WTC11 (cell line): ENCODE measurements around the gene TBC1D24. TPM values are rescaled to one million over a fixed set of nuclear protein-coding genes. Genes with fewer than 3 reads are reported as not detected.

Source experiments
- ATAC-seq: fragments of 200-7000 bp; cut with Tn5 transposase; 2 replicates; pipeline ENCODE4 v1.10.0; 2021; ENCODE audit warnings: mild to moderate bottlenecking, moderate library complexity
- CTCF ChIA-PET: fragments of 300-600 bp; sonication (Branson Sonifier 250); formaldehyde crosslinking; loops from one replicate; lab custom pipeline; 2021; ENCODE audit warnings: antibody characterized with exemption; lab: Charles Lee
- POLR2A ChIA-PET: fragments of 350-600 bp; sonication (Branson Sonifier 250); formaldehyde crosslinking; loops from one replicate; lab custom pipeline; 2021; ENCODE audit warnings: antibody characterized with exemption; lab: Charles Lee
- DNase-seq: peaks from one replicate; pipeline ENCODE4 v3.0.0; 2021; ENCODE audit warnings: low spot score
- H3K27ac Mint-ChIP-seq: 2 replicates; pipeline ENCODE4 v1.8.0; 2021; ENCODE audit warnings: mixed read lengths
- H3K27me3 Mint-ChIP-seq: 2 replicates; pipeline ENCODE4 v1.8.0; 2021; ENCODE audit warnings: low read depth, mild to moderate bottlenecking, moderate library complexity, mixed read lengths
- H3K36me3 Mint-ChIP-seq: 2 replicates; pipeline ENCODE4 v1.8.0; 2021; ENCODE audit warnings: mixed read lengths
- H3K4me1 Mint-ChIP-seq: 2 replicates; pipeline ENCODE4 v1.8.0; 2022; ENCODE audit warnings: mixed read lengths
- H3K4me3 Mint-ChIP-seq: 2 replicates; pipeline ENCODE4 v1.8.0; 2021; ENCODE audit warnings: mild to moderate bottlenecking, moderate library complexity, mixed read lengths
- H3K9me3 Mint-ChIP-seq: 2 replicates; pipeline ENCODE4 v1.8.0; 2021; ENCODE audit warnings: mixed read lengths
- CBFB ChIP-seq: sonication (generic); formaldehyde crosslinking; IDR thresholded peaks from 2 replicates; pipeline ENCODE4 v1.8.1; 2022; ENCODE audit warnings: mild to moderate bottlenecking, low read depth, missing genetic modification reagents
- CREM ChIP-seq: sonication (generic); formaldehyde crosslinking; IDR thresholded peaks from 2 replicates; pipeline ENCODE4 v1.8.1; 2022; ENCODE audit warnings: mild to moderate bottlenecking, missing genetic modification reagents, moderate library complexity
- FOXJ3 ChIP-seq: sonication (generic); formaldehyde crosslinking; IDR thresholded peaks from 2 replicates; pipeline ENCODE4 v1.9.0; 2021; ENCODE audit warnings: missing genetic modification reagents, mild to moderate bottlenecking, borderline replicate concordance
- GRHL2 ChIP-seq: fragments of 250-450 bp; sonication (Bioruptor Pico); IDR thresholded peaks from 2 replicates; pipeline ENCODE4 v1.8.0; 2022; ENCODE audit warnings: mild to moderate bottlenecking, moderate library complexity; ENCODE audit not compliant: insufficient replicate concordance, severe bottlenecking
- HMGA2 ChIP-seq: fragments of 250-450 bp; sonication (Bioruptor Pico); IDR thresholded peaks from 2 replicates; pipeline ENCODE4 v1.4.0; 2021; ENCODE audit warnings: mild to moderate bottlenecking, moderate library complexity
- JUN ChIP-seq: sonication (generic); formaldehyde crosslinking; IDR thresholded peaks from 2 replicates; pipeline ENCODE4 v1.8.0; 2023; ENCODE audit warnings: mild to moderate bottlenecking, missing genetic modification reagents
- KAT7 ChIP-seq: sonication (generic); formaldehyde crosslinking; IDR thresholded peaks from 2 replicates; pipeline ENCODE4 v1.8.1; 2023; ENCODE audit warnings: missing genetic modification reagents, mild to moderate bottlenecking, borderline replicate concordance
- NFATC4 ChIP-seq: fragments of 250-450 bp; sonication (Bioruptor Pico); IDR thresholded peaks from 2 replicates; pipeline ENCODE4 v1.9.0; 2021; ENCODE audit warnings: mild to moderate bottlenecking
- NFE2L1 ChIP-seq: sonication (generic); formaldehyde crosslinking; IDR thresholded peaks from 2 replicates; pipeline ENCODE4 v1.8.1; 2023; ENCODE audit warnings: missing genetic modification reagents
- ZNF263 ChIP-seq: sonication (generic); formaldehyde crosslinking; IDR thresholded peaks from 2 replicates; pipeline ENCODE4 v1.8.1; 2022; ENCODE audit warnings: low read depth, mild to moderate bottlenecking, moderate library complexity, missing genetic modification reagents
- ZNF317 ChIP-seq: sonication (generic); formaldehyde crosslinking; IDR thresholded peaks from 2 replicates; pipeline ENCODE4 v1.8.1; 2023; ENCODE audit warnings: low read depth, mild to moderate bottlenecking, moderate library complexity, missing genetic modification reagents, borderline replicate concordance
- ZNF423 ChIP-seq: fragments of 250-450 bp; sonication (Bioruptor Pico); IDR thresholded peaks from 2 replicates; pipeline ENCODE4 v2.1.2; 2022; ENCODE audit warnings: mild to moderate bottlenecking, moderate library complexity
- total RNA-seq: library from RNA; stranded (reverse); gene quantifications from 3 replicates; pipeline ENCODE4 v1.2.3, GENCODE V29; 2021
- TF ChIP-seq, protein P1 (sequence below): sonication (generic); formaldehyde crosslinking; IDR thresholded peaks from 2 replicates; pipeline ENCODE4 v1.8.1; 2023; ENCODE audit warnings: mild to moderate bottlenecking, missing genetic modification reagents
- TF ChIP-seq, protein P2 (sequence below): fragments of 250-450 bp; sonication (Bioruptor Pico); IDR thresholded peaks from 2 replicates; pipeline ENCODE4 v1.9.0; 2021; ENCODE audit warnings: mild to moderate bottlenecking
- TF ChIP-seq, protein P3 (sequence below): sonication (generic); formaldehyde crosslinking; IDR thresholded peaks from 2 replicates; pipeline ENCODE4 v1.8.1; 2022; ENCODE audit warnings: low read depth, missing genetic modification reagents, borderline replicate concordance
- TF ChIP-seq, protein P4 (sequence below): sonication (generic); formaldehyde crosslinking; IDR thresholded peaks from 2 replicates; pipeline ENCODE4 v1.8.1; 2023; ENCODE audit warnings: mild to moderate bottlenecking, missing genetic modification reagents, moderate library complexity
- TF ChIP-seq, protein P5 (sequence below): fragments of 250-450 bp; sonication (Bioruptor Pico); IDR thresholded peaks from 2 replicates; pipeline ENCODE4 v2.1.2; 2022; ENCODE audit warnings: mild to moderate bottlenecking, moderate library complexity
- TF ChIP-seq, protein P6 (sequence below): sonication (generic); formaldehyde crosslinking; IDR thresholded peaks from 2 replicates; pipeline ENCODE4 v1.8.1; 2022; ENCODE audit warnings: mild to moderate bottlenecking, missing genetic modification reagents, moderate library complexity, borderline replicate concordance
- TF ChIP-seq, protein P7 (sequence below): fragments of 200-600 bp; IDR thresholded peaks from 2 replicates; pipeline ENCODE4 v1.8.0; 2022; ENCODE audit warnings: antibody characterized with exemption
- TF ChIP-seq, protein P8 (sequence below): sonication (generic); formaldehyde crosslinking; IDR thresholded peaks from 2 replicates; pipeline ENCODE4 v1.8.1; 2022; ENCODE audit warnings: mild to moderate bottlenecking, moderate library complexity, missing genetic modification reagents

The TBC1D24 gene
- total RNA-seq, 1 experiment from 2014 or later, result 21.0 TPM

DNA sequence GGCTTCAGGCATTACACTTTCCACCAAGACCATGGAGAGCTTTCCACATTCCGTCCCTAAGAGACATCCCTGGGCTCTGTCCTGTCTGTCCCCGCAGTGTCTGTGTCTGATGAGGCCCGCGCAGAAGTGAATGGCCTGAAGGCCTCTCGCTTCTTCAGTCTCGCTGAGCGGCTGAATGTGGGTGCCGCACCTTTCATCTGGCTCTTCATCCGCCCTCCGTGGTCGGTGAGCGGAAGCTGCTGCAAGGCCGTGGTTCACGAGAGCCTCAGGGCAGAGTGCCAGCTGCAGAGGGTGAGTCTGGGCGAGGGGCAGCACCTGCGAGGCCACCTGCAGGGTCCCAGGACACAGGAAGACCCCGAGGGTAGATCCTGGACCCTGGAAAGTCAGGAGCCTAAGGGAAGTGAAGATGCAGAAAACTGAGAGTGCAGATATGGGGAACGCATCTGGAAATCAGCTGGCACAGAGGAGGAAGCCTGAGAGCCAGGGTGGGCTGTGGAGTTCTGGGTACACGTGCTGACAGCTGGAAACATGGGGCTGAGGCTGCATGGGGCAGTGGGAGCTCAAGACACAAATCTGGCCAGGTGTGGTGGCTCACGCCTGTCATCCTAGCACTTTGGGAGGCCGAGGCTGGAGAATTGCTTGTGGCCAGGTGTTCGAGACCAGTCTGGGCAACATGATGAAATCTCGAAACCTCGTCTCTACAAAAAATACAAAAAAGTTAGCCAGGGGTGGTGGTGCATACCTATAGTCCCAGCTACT, 37.7 kb upstream of the TBC1D24 start (continued):
- TF ChIP-seq, protein P1, sequence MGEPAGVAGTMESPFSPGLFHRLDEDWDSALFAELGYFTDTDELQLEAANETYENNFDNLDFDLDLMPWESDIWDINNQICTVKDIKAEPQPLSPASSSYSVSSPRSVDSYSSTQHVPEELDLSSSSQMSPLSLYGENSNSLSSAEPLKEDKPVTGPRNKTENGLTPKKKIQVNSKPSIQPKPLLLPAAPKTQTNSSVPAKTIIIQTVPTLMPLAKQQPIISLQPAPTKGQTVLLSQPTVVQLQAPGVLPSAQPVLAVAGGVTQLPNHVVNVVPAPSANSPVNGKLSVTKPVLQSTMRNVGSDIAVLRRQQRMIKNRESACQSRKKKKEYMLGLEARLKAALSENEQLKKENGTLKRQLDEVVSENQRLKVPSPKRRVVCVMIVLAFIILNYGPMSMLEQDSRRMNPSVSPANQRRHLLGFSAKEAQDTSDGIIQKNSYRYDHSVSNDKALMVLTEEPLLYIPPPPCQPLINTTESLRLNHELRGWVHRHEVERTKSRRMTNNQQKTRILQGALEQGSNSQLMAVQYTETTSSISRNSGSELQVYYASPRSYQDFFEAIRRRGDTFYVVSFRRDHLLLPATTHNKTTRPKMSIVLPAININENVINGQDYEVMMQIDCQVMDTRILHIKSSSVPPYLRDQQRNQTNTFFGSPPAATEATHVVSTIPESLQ (CRISPR knock-in tag), result no peak
- TF ChIP-seq GRHL2 (CRISPR knock-in tag), result no peak
- TF ChIP-seq, protein P2, sequence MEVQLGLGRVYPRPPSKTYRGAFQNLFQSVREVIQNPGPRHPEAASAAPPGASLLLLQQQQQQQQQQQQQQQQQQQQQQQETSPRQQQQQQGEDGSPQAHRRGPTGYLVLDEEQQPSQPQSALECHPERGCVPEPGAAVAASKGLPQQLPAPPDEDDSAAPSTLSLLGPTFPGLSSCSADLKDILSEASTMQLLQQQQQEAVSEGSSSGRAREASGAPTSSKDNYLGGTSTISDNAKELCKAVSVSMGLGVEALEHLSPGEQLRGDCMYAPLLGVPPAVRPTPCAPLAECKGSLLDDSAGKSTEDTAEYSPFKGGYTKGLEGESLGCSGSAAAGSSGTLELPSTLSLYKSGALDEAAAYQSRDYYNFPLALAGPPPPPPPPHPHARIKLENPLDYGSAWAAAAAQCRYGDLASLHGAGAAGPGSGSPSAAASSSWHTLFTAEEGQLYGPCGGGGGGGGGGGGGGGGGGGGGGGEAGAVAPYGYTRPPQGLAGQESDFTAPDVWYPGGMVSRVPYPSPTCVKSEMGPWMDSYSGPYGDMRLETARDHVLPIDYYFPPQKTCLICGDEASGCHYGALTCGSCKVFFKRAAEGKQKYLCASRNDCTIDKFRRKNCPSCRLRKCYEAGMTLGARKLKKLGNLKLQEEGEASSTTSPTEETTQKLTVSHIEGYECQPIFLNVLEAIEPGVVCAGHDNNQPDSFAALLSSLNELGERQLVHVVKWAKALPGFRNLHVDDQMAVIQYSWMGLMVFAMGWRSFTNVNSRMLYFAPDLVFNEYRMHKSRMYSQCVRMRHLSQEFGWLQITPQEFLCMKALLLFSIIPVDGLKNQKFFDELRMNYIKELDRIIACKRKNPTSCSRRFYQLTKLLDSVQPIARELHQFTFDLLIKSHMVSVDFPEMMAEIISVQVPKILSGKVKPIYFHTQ (CRISPR knock-in tag), result no peak
- no peak for TF ChIP-seq NFE2L1 (CRISPR knock-in tag)

DNA sequence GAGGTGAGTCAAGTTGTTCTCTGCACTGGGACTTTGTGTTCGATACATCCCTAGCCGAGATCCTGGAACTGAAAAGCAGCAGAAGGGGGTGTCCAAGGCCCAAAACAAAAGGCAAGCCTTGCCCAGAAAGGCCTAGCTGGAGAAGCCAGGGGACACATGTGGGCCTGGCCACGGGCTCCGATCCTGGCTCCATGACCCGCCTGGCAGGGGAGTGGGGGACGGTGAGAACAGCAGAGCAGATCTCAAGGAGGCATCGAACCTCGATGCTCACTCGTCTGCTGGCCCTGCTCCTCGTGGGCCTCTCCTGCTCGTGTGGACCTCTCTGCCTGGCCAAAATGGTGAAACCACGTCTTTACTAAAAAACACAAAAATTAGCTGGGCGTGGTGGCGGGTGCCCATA, 36.8 kb upstream of the TBC1D24 start:
- Mint-ChIP-seq H3K36me3 (peaks cover 65% of the 10 kb centered on the region), H3K9me3 (no peaks in the 10 kb centered on the region), H3K4me3 (no peak overlapping the region), H3K27me3 (no peaks in the 10 kb centered on the region), H3K4me1 (no peaks in the 10 kb centered on the region), H3K27ac (no peak overlapping the region)
- ChIA-PET POLR2A (no interaction called here), CTCF (interaction anchor here (0.6 to 1.5 kb wide), 4 partner anchors 10 to 188 kb away, joined by 3 to 6 read pairs (median 4); no protein-coding TSS in a partner anchor)
- ATAC-seq, result no peak
- no peak for DNase-seq
- TF ChIP-seq, protein P3, sequence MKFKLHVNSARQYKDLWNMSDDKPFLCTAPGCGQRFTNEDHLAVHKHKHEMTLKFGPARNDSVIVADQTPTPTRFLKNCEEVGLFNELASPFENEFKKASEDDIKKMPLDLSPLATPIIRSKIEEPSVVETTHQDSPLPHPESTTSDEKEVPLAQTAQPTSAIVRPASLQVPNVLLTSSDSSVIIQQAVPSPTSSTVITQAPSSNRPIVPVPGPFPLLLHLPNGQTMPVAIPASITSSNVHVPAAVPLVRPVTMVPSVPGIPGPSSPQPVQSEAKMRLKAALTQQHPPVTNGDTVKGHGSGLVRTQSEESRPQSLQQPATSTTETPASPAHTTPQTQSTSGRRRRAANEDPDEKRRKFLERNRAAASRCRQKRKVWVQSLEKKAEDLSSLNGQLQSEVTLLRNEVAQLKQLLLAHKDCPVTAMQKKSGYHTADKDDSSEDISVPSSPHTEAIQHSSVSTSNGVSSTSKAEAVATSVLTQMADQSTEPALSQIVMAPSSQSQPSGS (CRISPR knock-in tag), result no peak
- TF ChIP-seq HMGA2 (no peak), NFATC4 (CRISPR knock-in tag) (no peak), ZNF263 (CRISPR knock-in tag) (no peak), KAT7 (no peak), ZNF423 (CRISPR knock-in tag) (no peak), JUN (CRISPR knock-in tag) (no peak), CREM (CRISPR knock-in tag) (no peak), FOXJ3 (CRISPR knock-in tag) (no peak), ZNF317 (CRISPR knock-in tag) (no peak), CBFB (no peak)
- TF ChIP-seq, protein P4, sequence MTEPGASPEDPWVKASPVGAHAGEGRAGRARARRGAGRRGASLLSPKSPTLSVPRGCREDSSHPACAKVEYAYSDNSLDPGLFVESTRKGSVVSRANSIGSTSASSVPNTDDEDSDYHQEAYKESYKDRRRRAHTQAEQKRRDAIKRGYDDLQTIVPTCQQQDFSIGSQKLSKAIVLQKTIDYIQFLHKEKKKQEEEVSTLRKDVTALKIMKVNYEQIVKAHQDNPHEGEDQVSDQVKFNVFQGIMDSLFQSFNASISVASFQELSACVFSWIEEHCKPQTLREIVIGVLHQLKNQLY (CRISPR knock-in tag), result no peak
- TF ChIP-seq, protein P5, sequence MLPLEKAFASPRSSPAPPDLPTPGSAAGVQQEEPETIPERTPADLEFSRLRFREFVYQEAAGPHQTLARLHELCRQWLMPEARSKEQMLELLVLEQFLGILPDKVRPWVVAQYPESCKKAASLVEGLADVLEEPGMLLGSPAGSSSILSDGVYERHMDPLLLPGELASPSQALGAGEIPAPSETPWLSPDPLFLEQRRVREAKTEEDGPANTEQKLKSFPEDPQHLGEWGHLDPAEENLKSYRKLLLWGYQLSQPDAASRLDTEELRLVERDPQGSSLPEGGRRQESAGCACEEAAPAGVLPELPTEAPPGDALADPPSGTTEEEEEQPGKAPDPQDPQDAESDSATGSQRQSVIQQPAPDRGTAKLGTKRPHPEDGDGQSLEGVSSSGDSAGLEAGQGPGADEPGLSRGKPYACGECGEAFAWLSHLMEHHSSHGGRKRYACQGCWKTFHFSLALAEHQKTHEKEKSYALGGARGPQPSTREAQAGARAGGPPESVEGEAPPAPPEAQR (CRISPR knock-in tag), result no peak
- TF ChIP-seq, protein P6, sequence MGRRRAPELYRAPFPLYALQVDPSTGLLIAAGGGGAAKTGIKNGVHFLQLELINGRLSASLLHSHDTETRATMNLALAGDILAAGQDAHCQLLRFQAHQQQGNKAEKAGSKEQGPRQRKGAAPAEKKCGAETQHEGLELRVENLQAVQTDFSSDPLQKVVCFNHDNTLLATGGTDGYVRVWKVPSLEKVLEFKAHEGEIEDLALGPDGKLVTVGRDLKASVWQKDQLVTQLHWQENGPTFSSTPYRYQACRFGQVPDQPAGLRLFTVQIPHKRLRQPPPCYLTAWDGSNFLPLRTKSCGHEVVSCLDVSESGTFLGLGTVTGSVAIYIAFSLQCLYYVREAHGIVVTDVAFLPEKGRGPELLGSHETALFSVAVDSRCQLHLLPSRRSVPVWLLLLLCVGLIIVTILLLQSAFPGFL, result no peak
- TF ChIP-seq, protein P7, sequence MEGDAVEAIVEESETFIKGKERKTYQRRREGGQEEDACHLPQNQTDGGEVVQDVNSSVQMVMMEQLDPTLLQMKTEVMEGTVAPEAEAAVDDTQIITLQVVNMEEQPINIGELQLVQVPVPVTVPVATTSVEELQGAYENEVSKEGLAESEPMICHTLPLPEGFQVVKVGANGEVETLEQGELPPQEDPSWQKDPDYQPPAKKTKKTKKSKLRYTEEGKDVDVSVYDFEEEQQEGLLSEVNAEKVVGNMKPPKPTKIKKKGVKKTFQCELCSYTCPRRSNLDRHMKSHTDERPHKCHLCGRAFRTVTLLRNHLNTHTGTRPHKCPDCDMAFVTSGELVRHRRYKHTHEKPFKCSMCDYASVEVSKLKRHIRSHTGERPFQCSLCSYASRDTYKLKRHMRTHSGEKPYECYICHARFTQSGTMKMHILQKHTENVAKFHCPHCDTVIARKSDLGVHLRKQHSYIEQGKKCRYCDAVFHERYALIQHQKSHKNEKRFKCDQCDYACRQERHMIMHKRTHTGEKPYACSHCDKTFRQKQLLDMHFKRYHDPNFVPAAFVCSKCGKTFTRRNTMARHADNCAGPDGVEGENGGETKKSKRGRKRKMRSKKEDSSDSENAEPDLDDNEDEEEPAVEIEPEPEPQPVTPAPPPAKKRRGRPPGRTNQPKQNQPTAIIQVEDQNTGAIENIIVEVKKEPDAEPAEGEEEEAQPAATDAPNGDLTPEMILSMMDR, result no peak
- TF ChIP-seq, protein P8, sequence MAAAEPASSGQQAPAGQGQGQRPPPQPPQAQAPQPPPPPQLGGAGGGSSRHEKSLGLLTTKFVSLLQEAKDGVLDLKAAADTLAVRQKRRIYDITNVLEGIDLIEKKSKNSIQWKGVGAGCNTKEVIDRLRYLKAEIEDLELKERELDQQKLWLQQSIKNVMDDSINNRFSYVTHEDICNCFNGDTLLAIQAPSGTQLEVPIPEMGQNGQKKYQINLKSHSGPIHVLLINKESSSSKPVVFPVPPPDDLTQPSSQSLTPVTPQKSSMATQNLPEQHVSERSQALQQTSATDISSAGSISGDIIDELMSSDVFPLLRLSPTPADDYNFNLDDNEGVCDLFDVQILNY (CRISPR knock-in tag), result no peak
